ENCODE data around the gene RAB6B.

The RAB6B gene

GRCh38 chr3:133805384-133805701, 90.3 kb downstream of the RAB6B start:
- no peak for TF ChIP-seq CTCF (IDR thresholded peaks at IDR 0.05)
- Histone ChIP-seq H3K4me3 (peak overlapping the region; percentile 95), H3K27ac (no peak overlapping the region)
- no peak for DNase-seq (ENCODE audit: low spot score)

GRCh38 chr3:133804896-133805295, 90.8 kb downstream of the RAB6B start:
- no peak overlapping the region for H3K27ac ChIP-seq
- H3K4me3 ChIP-seq, result peak overlapping the region; percentile 95
- no peak for TF ChIP-seq CTCF (IDR thresholded peaks at IDR 0.05)

GRCh38 chr3:133803469-133803868, 92.2 kb downstream of the RAB6B start:
- H3K4me3 ChIP-seq, result no peak overlapping the region
- no peak for TF ChIP-seq CTCF (IDR thresholded peaks at IDR 0.05)
- no peak for DNase-seq (ENCODE audit: low spot score)
- H3K27ac ChIP-seq, result no peak overlapping the region

More at GRCh38 chr3:133804896-133805295, 90.8 kb downstream of the RAB6B start:
- no peak for DNase-seq (ENCODE audit: low spot score)

- no peak overlapping the region for H3K27ac ChIP-seq
- H3K4me3 ChIP-seq, result no peak overlapping the region
- DNase-seq (ENCODE audit: low spot score), result no peak
- no peak for TF ChIP-seq CTCF (IDR thresholded peaks at IDR 0.05)
These were observed 95.7 kb downstream of the RAB6B start for GRCh38 chr3:133799794-133800585.

GRCh38 chr3:133797396-133798105, 98.1 kb downstream of the RAB6B start:
- DNase-seq (ENCODE audit: low spot score), result no peak
- H3K27ac ChIP-seq, result no peak overlapping the region
- no peak for TF ChIP-seq CTCF (IDR thresholded peaks at IDR 0.05)
- H3K4me3 ChIP-seq, result no peak overlapping the region

GRCh38 chr3:133792171-133792763, 103.4 kb downstream of the RAB6B start:
- no peak overlapping the region for H3K27ac ChIP-seq
- no peak for TF ChIP-seq CTCF (IDR thresholded peaks at IDR 0.05)
- no peak for DNase-seq (ENCODE audit: low spot score)
- H3K4me3 ChIP-seq, result no peak overlapping the region

Measured in coronary artery (tissue), 2 donors.